ENCODE data around the gene COG5.
"Not testable (repeated sequence)": the region's sequence is repeated elsewhere in the genome, so short reads cannot be mapped to it uniquely, and the experiment has no call there.

Gene COG5

DNA sequence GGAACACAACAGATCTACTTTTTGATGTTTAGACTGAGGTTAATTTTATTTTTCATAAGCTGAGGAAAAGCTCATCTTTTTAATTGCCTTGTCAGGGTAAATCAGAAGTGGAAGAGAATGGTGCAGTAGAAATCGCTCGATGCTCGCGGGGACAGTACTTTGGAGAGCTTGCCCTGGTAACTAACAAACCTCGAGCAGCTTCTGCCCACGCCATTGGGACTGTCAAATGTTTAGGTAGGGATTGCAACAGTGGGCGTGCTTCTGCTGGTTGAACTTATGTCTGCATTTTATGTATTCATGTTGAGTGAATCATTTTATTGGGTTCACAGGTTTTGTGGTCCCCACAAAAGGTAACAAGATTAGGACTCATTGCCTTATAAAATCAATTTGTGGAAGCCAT is 406.6 kb downstream of the COG5 start:
- DNase-seq (ENCODE audit: low read depth), result no peak

DNA sequence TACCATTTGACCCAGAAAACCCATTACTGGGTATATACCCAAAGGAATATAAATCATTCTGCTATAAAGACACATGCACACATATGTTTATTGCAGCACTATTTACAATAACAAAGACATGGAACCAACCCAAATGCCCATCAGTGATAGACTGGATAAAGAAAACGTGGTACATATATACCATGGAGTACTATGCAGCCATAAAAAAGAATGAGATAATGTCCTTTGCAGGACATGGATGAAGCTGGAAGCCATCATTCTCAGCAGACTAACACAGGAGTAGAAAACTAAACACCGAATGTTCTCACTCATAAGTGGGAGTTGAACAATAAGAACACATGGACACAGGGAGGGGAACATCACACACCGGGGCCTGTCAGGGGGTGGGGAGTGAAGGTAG is 408.0 kb downstream of the COG5 start:
- DNase-seq (ENCODE audit: low read depth), result not testable (repeated sequence)

GRCh38 chr7:107154826-107155225 is 408.9 kb downstream of the COG5 start:
- DNase-seq (ENCODE audit: low read depth), result no peak

DNA sequence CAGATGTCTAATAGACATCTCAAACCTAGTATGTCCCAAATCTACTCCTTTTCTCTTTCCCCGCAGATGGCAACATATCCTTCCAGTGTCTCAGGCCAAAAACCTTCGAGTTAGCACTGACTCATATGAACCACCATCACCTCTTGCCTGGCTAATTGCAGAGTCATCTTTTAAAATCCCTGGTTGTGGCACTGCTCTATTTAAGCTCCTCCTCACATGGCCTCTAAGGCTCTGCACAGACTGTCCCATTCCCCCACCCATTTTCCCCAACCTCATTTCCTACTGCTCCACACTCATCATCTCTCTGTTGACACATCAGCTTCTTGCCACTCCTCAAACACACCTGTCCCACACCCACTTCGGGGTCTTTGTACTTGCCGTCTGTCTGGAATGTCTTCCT is 411.7 kb downstream of the COG5 start:
- no peak for DNase-seq (ENCODE audit: low read depth)

Measured in fibroblast of the conjunctiva (primary cell).